ENCODE results near the gene MPC2. TPM values are rescaled to one million over a fixed set of nuclear protein-coding genes. Genes with fewer than 3 reads are reported as not detected.

Gene MPC2
- total and polyA plus RNA-seq, 4 donors = 32.8 to 56.4 (median 49.4) TPM

- Histone ChIP-seq H3K36me3 (ENCODE audit: control insufficient read depth in 4 of 4, insufficient read depth in 4 of 4, low read length in 4 of 4) (no peaks in the 10 kb centered on the region), H3K9ac (ENCODE audit: insufficient read depth in 1 of 2, low read length in 2 of 2) (peak within 1 kb of the TSS; percentile 93 to 94), H3K4me1 (ENCODE audit: control insufficient read depth in 5 of 5, insufficient read depth in 5 of 5, low read length in 5 of 5) (peaks cover 0 to 26% (median 10%) of the 10 kb centered on the region in 5 donors), H3K27ac (ENCODE audit: low read depth in 1 of 2, low read length in 1 of 2) (peak within 1 kb of the TSS; percentile 97 to 98), H3K4me3 (peak within 1 kb of the TSS; percentile 75), H3K9me3 (ENCODE audit: control insufficient read depth in 4 of 4, insufficient read depth in 3 of 4, low read length in 3 of 4) (peaks cover 0 to 2% (median 0%) of the 10 kb centered on the region in 4 donors), H3K27me3 (ENCODE audit: control insufficient read depth in 3 of 3, insufficient read depth in 3 of 3, low read length in 2 of 3) (no peaks in the 10 kb centered on the region)
- peak; percentile 99 to 100 (median 100) for DNase-seq
- peak; percentile 93 for ATAC-seq (ENCODE audit: insufficient read depth, low FRiP score)
- TF ChIP-seq CTCF (IDR thresholded peaks at IDR 0.05; ENCODE audit: control extremely low read depth, extremely low read depth) = no peak
- WGBS, 2 donors = 0 to 1% methylated on average over 53 to 58 of the region's 58 CpGs
Observed at GRCh38 chr1:167936068-167936929, 573 bp downstream of the MPC2 start, which contains the start of gene DCAF6. Gene DCAF6, plus strand, starts transcription at chr1:167936683. Its CDS starts 229 bp downstream, at chr1:167936912.

DNA sequence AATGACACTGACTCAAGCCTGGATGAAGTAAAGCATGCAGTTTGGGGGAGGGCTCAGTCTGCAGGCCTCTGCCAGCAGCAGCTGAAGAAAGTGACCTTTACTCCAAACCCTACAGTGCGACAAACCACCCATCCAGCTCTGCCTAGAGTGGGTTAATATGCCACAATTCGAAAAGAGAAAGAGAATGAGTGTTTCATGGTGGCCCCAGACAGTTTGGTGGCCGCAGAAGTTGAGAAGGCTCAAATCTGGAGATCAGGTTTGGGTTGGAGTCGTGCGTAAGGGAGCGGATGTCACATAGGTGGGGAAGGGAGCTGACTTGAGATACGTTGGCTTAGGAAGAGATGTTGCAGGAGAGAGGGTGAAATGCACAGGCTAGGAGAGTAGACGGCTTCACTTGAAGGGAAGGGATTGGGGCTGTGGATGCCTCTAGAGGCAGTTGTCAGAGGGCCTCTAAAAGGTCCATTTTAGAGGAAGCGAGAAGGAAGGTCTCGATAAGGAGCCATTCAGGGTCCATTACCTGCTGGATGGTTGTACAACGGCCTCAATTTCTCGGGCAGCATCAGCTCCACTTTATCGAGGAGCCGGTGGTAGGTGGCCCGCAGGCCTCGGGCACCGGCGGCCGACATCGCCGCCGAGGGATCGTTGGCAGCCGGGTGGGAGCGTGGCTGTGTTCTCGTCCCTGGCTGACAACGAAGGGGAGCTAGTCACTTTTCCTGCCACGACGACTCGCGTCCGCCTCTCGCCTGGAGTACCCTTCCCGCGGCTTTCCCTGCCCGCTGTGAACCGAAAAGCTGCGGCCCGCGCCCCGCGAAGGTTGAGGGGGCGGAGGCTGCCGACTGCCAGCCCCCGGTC, 1.4 kb downstream of the MPC2 start:
- Histone ChIP-seq H3K4me3 (peak overlapping the region; percentile 73), H3K27me3 (ENCODE audit: control insufficient read depth in 3 of 3, insufficient read depth in 3 of 3, low read length in 2 of 3) (no peaks in the 10 kb centered on the region), H3K36me3 (ENCODE audit: control insufficient read depth in 4 of 4, insufficient read depth in 4 of 4, low read length in 4 of 4) (no peaks in the 10 kb centered on the region), H3K9ac (ENCODE audit: insufficient read depth in 1 of 2, low read length in 2 of 2) (peak overlapping the region; percentile 93 to 94), H3K4me1 (ENCODE audit: control insufficient read depth in 5 of 5, insufficient read depth in 5 of 5, low read length in 5 of 5) (peaks cover 0 to 26% (median 10%) of the 10 kb centered on the region in 5 donors), H3K27ac (ENCODE audit: low read depth in 1 of 2, low read length in 1 of 2) (peak overlapping the region; percentile 94 to 98), H3K9me3 (ENCODE audit: control insufficient read depth in 4 of 4, insufficient read depth in 3 of 4, low read length in 3 of 4) (peaks cover 0 to 2% (median 0%) of the 10 kb centered on the region in 4 donors)
- TF ChIP-seq CTCF (IDR thresholded peaks at IDR 0.05; ENCODE audit: control extremely low read depth, extremely low read depth) = no peak
- ATAC-seq (ENCODE audit: insufficient read depth, low FRiP score) (peak; percentile 1), DNase-seq (peak; percentile 35 to 75 (median 60))
- 0 to 1% methylated on average over 40 to 45 of the region's 45 CpGs for WGBS, 2 donors

- no peak for TF ChIP-seq CTCF (IDR thresholded peaks at IDR 0.05; ENCODE audit: control extremely low read depth, extremely low read depth)
- no peak overlapping the region for H3K4me3 ChIP-seq
Observed at GRCh38 chr1:167934426-167935215, 2.3 kb downstream of the MPC2 start.

More at GRCh38 chr1:167934426-167935215, 2.3 kb downstream of the MPC2 start:
- Histone ChIP-seq H3K36me3 (ENCODE audit: control insufficient read depth in 4 of 4, insufficient read depth in 4 of 4, low read length in 4 of 4) (no peaks in the 10 kb centered on the region), H3K27ac (ENCODE audit: low read depth in 1 of 2, low read length in 1 of 2) (peak overlapping the region; percentile 94 to 98), H3K4me1 (ENCODE audit: control insufficient read depth in 5 of 5, insufficient read depth in 5 of 5, low read length in 5 of 5) (peaks cover 0 to 26% (median 10%) of the 10 kb centered on the region in 5 donors), H3K27me3 (ENCODE audit: control insufficient read depth in 3 of 3, insufficient read depth in 3 of 3, low read length in 2 of 3) (no peaks in the 10 kb centered on the region), H3K9me3 (ENCODE audit: control insufficient read depth in 4 of 4, insufficient read depth in 3 of 4, low read length in 3 of 4) (peaks cover 0 to 2% (median 0%) of the 10 kb centered on the region in 4 donors), H3K9ac (ENCODE audit: insufficient read depth in 1 of 2, low read length in 2 of 2) (peak overlapping the region; percentile 93 to 94)
- 20 to 22% methylated on average over 4 of the region's 4 CpGs for WGBS, 2 donors
- DNase-seq (peak in 1 of 3 donors; percentile 75), ATAC-seq (ENCODE audit: insufficient read depth, low FRiP score) (no peak)

All from lung (tissue), 12 donors.